ENCODE data around the gene SLC30A1. TPM values are rescaled to one million over a fixed set of nuclear protein-coding genes. Genes with fewer than 3 reads are reported as not detected.

The SLC30A1 gene
- total and polyA plus RNA-seq, 11 donors, result 2.8 to 29.2 (median 14.0) TPM

DNA sequence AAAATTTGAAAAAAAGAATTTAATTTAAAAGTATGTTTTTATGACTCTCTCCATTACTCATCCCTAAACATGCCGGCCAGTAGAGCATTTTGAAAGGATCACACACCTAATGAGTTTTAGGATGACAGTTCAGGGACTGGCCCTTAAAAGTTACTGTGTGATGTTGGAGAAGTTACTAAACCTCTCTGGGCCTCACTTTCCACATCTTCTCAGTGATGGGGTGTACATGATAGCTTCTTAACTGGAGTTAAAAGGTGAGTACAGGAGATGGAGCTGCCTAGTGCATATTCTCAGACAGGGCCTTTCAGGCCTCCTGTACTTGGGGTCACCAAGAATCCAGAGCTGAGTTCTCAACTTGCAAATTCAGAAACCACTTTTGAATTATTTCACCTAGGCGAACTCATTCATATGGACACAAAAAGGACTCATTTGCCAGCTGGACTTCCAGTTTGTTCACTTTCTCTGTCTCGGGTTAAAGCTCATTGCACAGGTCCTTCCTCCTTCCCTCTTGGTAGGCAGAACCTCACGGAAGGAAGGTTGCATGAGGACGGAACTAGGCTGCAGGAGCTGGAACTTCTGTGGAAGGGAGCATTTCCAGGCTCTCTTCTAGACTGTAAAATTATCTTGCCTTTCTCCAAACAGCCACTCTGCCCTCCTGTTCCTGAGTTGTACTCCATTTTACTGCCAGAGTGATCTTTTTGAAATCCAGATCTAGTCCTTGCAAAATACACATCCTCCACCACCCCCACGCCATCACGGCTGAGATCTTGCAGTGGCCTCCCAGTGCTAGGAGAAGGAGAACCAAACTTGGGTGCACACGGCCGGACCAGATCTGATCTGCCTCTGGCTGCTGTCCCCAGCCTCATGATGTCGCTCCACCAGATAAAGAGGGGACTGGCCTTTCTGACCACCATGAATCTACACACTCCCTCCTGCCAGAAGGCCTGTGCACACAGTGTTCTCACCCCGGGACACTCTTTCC, 4.3 kb upstream of the SLC30A1 start:
- DNase-seq (no peak), ATAC-seq (no peak)
- intact Hi-C loops (cut with DNase I), result no loop called here
- WGBS, 4 donors, result 74 to 90% (median 85%) methylated on average over 11 of the region's 11 CpGs
- H3K4me3 ChIP-seq, result no peak overlapping the region
- no peaks in the 10 kb centered on the region for H3K36me3 ChIP-seq
- no peaks in the 10 kb centered on the region for H3K27me3 ChIP-seq
- H3K9me3 ChIP-seq, result no peaks in the 10 kb centered on the region
- peaks cover 0 to 39% (median 13%) of the 10 kb centered on the region in 12 donors for H3K4me1 ChIP-seq
- H3K27ac ChIP-seq, result no peak overlapping the region
- TF ChIP-seq POLR2A (IDR thresholded peaks at IDR 0.05), result no peak
- TF ChIP-seq, protein P1, sequence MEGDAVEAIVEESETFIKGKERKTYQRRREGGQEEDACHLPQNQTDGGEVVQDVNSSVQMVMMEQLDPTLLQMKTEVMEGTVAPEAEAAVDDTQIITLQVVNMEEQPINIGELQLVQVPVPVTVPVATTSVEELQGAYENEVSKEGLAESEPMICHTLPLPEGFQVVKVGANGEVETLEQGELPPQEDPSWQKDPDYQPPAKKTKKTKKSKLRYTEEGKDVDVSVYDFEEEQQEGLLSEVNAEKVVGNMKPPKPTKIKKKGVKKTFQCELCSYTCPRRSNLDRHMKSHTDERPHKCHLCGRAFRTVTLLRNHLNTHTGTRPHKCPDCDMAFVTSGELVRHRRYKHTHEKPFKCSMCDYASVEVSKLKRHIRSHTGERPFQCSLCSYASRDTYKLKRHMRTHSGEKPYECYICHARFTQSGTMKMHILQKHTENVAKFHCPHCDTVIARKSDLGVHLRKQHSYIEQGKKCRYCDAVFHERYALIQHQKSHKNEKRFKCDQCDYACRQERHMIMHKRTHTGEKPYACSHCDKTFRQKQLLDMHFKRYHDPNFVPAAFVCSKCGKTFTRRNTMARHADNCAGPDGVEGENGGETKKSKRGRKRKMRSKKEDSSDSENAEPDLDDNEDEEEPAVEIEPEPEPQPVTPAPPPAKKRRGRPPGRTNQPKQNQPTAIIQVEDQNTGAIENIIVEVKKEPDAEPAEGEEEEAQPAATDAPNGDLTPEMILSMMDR (IDR thresholded peaks at IDR 0.05), result no peak

DNA sequence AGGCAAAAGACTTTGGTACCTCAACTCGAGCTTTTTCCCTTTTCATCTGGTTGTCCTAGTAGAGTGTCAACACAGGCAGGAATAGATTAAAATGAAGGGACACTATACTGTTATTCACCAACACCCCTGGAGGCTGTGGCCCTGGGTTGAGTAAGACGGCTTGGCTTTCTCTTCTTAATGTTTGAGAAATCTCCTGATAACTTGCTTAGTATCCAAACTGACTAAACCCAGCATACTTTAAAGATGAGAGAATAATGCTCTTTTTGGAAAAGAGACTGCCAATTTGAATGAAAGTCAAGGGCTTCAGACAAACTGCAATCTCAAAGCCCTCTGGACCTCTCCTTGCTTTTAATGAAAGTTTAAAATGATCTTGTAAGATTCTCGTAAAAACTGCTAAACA, 2.6 kb upstream of the SLC30A1 start:
- ATAC-seq (no peak), DNase-seq (peak in 1 of 5 donors; percentile 38)
- H3K36me3 ChIP-seq, result no peaks in the 10 kb centered on the region
- no peaks in the 10 kb centered on the region for H3K27me3 ChIP-seq
- H3K27ac ChIP-seq, result peak overlapping the region in 7 of 12 donors; percentile 54 to 99 (median 77)
- H3K4me3 ChIP-seq, result no peak overlapping the region
- intact Hi-C loops (cut with DNase I), result no loop called here
- WGBS, 4 donors, result 79 to 85% (median 80%) methylated on average over 3 of the region's 3 CpGs
- H3K4me1 ChIP-seq, result peaks cover 0 to 42% (median 16%) of the 10 kb centered on the region in 12 donors
- TF ChIP-seq POLR2A (IDR thresholded peaks at IDR 0.05), result no peak
- TF ChIP-seq, protein P1 (IDR thresholded peaks at IDR 0.05), result no peak
- no peaks in the 10 kb centered on the region for H3K9me3 ChIP-seq

DNA sequence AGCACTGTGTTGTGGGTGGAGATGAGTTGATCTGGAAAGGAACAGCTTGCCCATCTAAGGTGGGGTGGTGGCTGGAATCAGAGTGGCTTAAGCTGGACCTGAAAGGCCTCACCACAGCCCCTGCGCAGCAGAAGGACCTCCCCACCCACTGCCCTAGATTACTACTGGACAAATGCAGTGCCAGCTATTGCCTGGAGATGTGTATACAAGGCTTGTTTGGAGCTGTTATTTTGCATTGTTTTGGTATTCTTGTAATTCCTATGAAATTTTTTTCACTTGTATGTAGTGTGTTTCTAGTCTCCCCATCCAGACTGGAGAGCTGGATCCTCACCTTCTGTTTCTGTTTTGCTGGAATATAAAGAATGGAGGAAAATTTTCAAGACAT, 1.3 kb upstream of the SLC30A1 start:
- ATAC-seq (no peak), DNase-seq (peak in 1 of 5 donors; percentile 16)
- no peaks in the 10 kb centered on the region for H3K27me3 ChIP-seq
- intact Hi-C loops (cut with DNase I), result no loop called here
- H3K9me3 ChIP-seq, result no peaks in the 10 kb centered on the region
- H3K27ac ChIP-seq, result peak overlapping the region; percentile 74 to 99 (median 98)
- H3K4me1 ChIP-seq, result peaks cover 0 to 53% (median 29%) of the 10 kb centered on the region in 12 donors
- TF ChIP-seq, protein P1 (IDR thresholded peaks at IDR 0.05), result no peak
- no peak for TF ChIP-seq POLR2A (IDR thresholded peaks at IDR 0.05)
- H3K36me3 ChIP-seq, result peaks cover 0 to 8% (median 7%) of the 10 kb centered on the region in 9 donors
- peak overlapping the region in 6 of 12 donors; percentile 83 to 98 (median 94) for H3K4me3 ChIP-seq
- 71 to 79% (median 76%) methylated on average over 1 of the region's 1 CpG for WGBS, 4 donors
